ENCODE measurements around the gene LRRC49. TPM values are rescaled to one million over a fixed set of nuclear protein-coding genes. Genes with fewer than 3 reads are reported as not detected.

LRRC49 gene
- total and polyA plus RNA-seq, 2 donors, result 6.5 to 35.3 TPM

DNA sequence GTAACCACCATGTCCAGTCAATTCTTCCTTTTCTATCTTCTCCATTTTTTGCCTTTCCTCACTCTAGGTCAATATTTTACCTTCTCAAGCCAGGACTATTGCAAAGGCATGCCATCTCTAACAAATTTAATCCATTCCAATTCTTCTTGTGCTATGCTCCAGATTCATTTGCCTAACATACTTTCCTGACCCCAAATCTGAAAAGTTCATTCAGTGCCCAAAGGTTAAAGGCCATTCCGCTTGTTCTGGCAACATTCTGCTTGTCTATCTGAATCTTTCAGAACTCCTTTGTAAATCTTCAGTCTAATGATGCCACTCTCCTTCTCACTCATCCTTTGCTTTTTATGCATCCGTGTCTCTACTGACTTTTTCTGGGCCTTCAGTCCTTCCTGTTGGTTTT lies 15.9 kb upstream of the LRRC49 start:
- Histone ChIP-seq H3K4me1 (ENCODE audit: insufficient read depth) (no peaks in the 10 kb centered on the region), H3K36me3 (ENCODE audit: insufficient read depth) (no peaks in the 10 kb centered on the region), H3K4me3 (ENCODE audit: low read depth, low read length) (no peak overlapping the region), H3K27ac (ENCODE audit: low read depth) (no peak overlapping the region)
- WGBS, result 67% methylated on average over 2 of the region's 2 CpGs
- DNase-seq (ENCODE audit: extremely low spot score), result no peak

DNA sequence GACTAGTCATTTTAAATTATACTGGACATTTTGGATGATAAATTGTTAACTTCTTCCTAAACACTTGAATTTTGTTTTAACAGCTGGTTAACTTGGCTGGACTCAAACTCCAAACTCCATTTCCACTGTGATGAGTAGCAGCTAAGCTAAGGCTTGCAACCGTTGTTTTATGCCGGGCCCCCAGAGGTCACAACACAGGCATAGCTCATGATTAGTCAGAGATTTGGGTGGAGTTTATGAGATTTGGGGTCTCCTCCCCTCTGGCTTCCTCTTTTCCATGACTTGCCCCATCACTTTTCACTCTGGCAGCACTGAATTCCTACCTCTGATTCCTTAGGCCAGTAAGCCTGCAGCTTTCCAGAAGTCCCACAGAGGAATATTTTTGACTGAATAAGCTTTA lies 13.2 kb upstream of the LRRC49 start:
- Histone ChIP-seq H3K36me3 (ENCODE audit: insufficient read depth) (no peaks in the 10 kb centered on the region), H3K27ac (ENCODE audit: low read depth) (no peak overlapping the region), H3K4me1 (ENCODE audit: insufficient read depth) (no peaks in the 10 kb centered on the region), H3K4me3 (ENCODE audit: low read depth, low read length) (no peak overlapping the region)
- 44% methylated on average over 2 of the region's 2 CpGs for WGBS
- no peak for DNase-seq (ENCODE audit: extremely low spot score)

DNA sequence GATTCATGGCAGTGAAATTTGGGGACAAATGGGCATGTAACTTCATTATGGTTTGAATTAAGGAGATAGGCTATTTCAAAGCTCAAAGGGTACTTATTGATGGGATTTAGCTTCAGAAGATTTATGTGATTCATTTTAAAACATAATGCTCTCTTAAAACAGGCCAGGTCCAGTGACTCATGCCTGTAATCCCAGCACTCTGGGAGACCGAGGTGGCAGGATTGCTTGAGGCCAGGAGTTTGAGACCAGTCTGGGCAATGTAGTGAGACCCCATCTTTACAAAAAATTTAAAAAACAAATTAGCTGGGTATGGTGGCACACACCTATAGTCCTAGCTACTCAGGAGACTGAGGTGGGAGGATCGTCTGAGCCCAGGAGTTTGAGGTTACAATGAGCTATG lies 11.8 kb upstream of the LRRC49 start:
- no peaks in the 10 kb centered on the region for H3K36me3 ChIP-seq (ENCODE audit: insufficient read depth)
- DNase-seq (ENCODE audit: extremely low spot score), result no peak
- no peak overlapping the region for H3K4me3 ChIP-seq (ENCODE audit: low read depth, low read length)
- 84% methylated on average over 2 of the region's 2 CpGs for WGBS
- no peaks in the 10 kb centered on the region for H3K4me1 ChIP-seq (ENCODE audit: insufficient read depth)
- no peak overlapping the region for H3K27ac ChIP-seq (ENCODE audit: low read depth)

DNA sequence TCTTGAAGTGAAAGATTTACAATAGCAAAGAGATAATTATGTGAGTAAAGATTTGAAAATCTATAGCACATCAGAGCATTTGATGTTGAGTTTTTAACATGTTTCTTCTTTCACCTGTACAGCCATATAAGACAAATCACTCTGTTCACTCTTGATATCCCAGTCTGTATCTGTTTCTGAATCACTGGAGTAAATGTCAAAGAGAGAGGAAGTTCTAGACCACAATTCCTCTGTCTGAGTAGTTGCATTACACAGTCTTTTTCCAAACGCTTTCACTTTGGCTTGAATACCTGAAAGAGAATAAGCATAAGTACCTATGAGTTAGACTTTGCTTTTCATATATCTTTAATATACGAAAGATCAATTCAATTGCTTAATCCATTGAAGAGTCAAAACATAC lies 10.3 kb upstream of the LRRC49 start:
- Histone ChIP-seq H3K4me3 (ENCODE audit: low read depth, low read length) (no peak overlapping the region), H3K27ac (ENCODE audit: low read depth) (no peak overlapping the region), H3K36me3 (ENCODE audit: insufficient read depth) (no peaks in the 10 kb centered on the region), H3K4me1 (ENCODE audit: insufficient read depth) (no peaks in the 10 kb centered on the region)
- DNase-seq (ENCODE audit: extremely low spot score), result no peak
- WGBS, result 83% methylated on average over 2 of the region's 2 CpGs

DNA sequence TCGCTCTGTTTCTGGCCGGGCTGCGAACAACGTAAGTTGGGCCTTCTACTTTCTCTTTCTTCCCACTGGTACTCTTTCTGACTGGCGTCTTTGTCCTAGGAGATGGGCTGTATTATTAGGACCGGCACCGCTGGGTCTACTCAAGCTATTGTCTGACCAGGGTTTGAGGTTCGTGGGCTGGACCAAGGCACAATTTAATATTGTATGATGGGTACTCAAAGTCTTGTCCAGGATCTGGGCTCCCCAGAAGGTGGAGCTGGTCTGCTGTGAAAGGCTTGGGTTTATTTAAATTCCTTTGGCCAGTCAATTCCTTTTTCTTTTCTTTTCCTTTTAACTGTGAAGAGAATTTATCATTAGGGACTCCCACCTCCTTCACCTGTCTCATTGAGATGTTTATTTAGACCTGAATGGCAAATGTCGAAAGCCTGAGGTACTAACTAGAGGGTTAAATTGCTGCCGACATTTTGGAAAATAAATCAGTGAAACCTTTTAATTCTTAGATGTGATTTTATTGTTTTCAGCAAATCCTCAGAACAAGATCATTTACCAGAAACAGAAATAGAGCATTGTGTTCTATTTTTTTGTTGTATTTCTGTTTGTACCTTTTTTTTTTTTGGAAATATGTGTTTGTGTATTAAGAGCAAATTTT lies 410 bp downstream of the LRRC49 start:
- peak overlapping the region; percentile 60 for H3K27ac ChIP-seq (ENCODE audit: low read depth)
- peaks cover 2% of the 10 kb centered on the region for H3K4me1 ChIP-seq (ENCODE audit: insufficient read depth)
- no peaks in the 10 kb centered on the region for H3K36me3 ChIP-seq (ENCODE audit: insufficient read depth)
- peak overlapping the region; percentile 66 for H3K4me3 ChIP-seq (ENCODE audit: low read depth, low read length)
- 4% methylated on average over 10 of the region's 10 CpGs for WGBS
- no peak for DNase-seq (ENCODE audit: extremely low spot score)

DNA sequence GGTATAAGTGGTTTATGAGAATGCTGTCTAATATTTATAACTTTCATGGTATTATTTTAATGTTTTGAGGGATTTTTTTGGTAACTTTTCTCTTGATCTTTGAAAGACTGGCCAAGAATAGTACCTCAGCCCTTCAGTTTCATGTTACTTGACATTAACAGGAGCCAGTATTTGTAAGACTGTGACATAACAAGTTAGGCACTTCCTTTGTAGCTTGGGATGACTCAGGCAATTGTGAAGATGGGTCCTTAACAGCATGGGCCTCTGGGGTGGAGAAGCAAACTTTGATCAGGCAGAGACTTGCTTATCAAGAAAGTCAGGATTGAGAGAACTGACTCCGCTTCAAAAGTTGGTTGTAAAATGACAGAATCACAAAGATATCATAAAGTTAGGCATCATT lies 9.5 kb downstream of the LRRC49 start:
- 90% methylated on average over 1 of the region's 1 CpG for WGBS
- H3K36me3 ChIP-seq (ENCODE audit: insufficient read depth), result no peaks in the 10 kb centered on the region
- DNase-seq (ENCODE audit: extremely low spot score), result peak; percentile 11
- H3K27ac ChIP-seq (ENCODE audit: low read depth), result no peak overlapping the region
- H3K4me1 ChIP-seq (ENCODE audit: insufficient read depth), result no peaks in the 10 kb centered on the region
- no peak overlapping the region for H3K4me3 ChIP-seq (ENCODE audit: low read depth, low read length)

DNA sequence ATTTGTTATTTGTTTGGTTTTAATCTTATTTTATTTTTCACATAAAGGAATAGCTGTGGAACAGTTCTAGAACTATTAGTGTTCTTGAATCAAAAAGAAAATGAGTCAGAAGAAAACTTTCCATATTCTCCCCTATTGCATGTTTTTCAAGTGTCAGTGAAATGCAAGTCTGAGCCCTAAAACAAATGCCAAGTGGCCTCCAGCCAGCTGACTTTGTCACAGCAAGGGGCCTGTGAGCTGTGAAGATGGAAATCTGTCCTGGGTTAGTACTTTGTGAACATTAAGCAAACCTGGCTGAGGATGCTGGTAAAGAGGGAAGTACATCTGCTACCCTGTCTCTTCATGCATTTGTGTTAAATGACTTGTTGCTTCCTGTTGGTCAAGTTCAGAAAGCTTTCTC lies 14.2 kb downstream of the LRRC49 start:
- no peak for DNase-seq (ENCODE audit: extremely low spot score)
- H3K36me3 ChIP-seq (ENCODE audit: insufficient read depth), result peaks cover 2% of the 10 kb centered on the region

DNA sequence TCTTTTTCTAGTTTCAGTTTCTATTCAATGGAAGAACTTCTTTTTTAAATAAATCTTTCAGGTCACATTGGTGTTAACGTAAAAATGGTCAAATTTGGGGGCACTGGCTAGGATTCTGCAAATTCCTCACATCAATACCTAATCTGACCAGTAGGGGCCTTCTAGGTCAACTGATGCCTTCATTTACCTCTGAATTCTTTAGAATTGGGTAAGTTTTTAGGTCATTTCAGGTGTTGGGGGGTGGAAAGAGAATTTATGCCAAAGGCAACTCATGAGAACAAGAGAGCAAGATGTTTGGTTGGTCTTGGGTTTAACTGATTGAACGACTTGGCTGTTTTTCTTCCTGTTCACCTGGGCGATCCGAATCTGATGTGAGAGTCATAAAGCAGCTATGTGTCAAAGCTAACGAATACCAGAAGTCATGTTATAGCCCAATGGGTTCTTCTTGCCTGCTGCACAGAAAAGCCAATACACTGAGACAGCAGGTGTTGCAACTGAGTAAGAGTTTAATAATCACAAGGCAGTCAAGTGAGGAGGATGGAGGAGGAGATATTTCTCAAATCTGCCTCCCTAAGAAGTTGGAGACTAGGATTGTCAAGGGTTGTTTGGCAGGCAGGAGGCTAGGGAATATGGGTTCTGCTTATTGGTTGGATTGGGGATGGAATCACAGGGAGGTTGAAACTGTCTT lies 15.3 kb downstream of the LRRC49 start:
- peaks cover 2% of the 10 kb centered on the region for H3K36me3 ChIP-seq (ENCODE audit: insufficient read depth)

More for the DNA sequence above, 14.2 kb downstream of the LRRC49 start:
- no peak overlapping the region for H3K27ac ChIP-seq (ENCODE audit: low read depth)
- H3K4me3 ChIP-seq (ENCODE audit: low read depth, low read length), result no peak overlapping the region
- H3K4me1 ChIP-seq (ENCODE audit: insufficient read depth), result no peaks in the 10 kb centered on the region

DNA sequence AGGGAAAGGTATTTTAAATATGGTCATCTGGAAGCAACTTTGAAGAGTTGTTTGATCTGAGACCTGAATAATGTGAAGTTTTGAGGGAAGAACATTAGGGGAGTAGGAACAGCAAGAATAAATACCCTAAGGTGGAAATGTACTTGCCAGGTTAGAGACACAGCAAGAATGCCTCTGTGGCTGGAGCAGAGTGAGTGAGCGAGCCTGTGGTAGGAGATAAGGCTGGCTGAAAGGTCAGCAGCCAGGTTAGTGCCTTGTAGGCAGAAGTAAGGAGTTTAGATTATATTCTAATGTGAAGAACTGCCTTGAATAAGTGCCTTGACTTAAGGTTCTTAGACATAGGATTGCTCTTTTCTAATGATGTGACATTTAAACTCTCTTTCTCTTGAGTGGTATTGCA lies 18.3 kb downstream of the LRRC49 start:
- Histone ChIP-seq H3K36me3 (ENCODE audit: insufficient read depth) (peaks cover 2% of the 10 kb centered on the region), H3K27ac (ENCODE audit: low read depth) (no peak overlapping the region), H3K4me3 (ENCODE audit: low read depth, low read length) (no peak overlapping the region), H3K4me1 (ENCODE audit: insufficient read depth) (no peaks in the 10 kb centered on the region)
- DNase-seq (ENCODE audit: extremely low spot score), result no peak
- WGBS, result 94% methylated on average over 1 of the region's 1 CpG

More for the DNA sequence above, 15.3 kb downstream of the LRRC49 start:
- 96% methylated on average over 5 of the region's 5 CpGs for WGBS
- H3K27ac ChIP-seq (ENCODE audit: low read depth), result no peak overlapping the region
- no peaks in the 10 kb centered on the region for H3K4me1 ChIP-seq (ENCODE audit: insufficient read depth)
- no peak for DNase-seq (ENCODE audit: extremely low spot score)
- H3K4me3 ChIP-seq (ENCODE audit: low read depth, low read length), result no peak overlapping the region

DNA sequence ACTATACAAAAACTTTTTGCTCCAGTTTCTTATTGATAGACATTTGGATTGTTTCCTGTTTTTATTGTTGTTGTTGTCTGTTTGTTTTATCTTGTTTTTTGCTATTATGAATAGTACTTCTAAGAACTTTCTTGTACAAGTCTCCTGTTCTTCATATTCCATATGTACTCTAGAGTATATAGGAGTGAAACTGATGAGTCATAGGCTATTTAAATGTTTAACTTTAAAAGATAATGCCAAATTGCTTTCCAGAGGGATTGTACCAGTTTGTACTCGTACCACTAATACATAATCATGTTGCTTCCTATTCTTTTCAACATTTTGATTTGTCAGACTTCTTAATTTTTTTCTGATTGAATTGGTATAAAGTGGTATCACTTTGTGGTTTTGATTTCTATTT lies 19.6 kb downstream of the LRRC49 start:
- Histone ChIP-seq H3K4me1 (ENCODE audit: insufficient read depth) (no peaks in the 10 kb centered on the region), H3K4me3 (ENCODE audit: low read depth, low read length) (no peak overlapping the region), H3K27ac (ENCODE audit: low read depth) (no peak overlapping the region), H3K36me3 (ENCODE audit: insufficient read depth) (peaks cover 2% of the 10 kb centered on the region)
- WGBS, result 87% methylated on average over 1 of the region's 1 CpG
- no peak for DNase-seq (ENCODE audit: extremely low spot score)

DNA sequence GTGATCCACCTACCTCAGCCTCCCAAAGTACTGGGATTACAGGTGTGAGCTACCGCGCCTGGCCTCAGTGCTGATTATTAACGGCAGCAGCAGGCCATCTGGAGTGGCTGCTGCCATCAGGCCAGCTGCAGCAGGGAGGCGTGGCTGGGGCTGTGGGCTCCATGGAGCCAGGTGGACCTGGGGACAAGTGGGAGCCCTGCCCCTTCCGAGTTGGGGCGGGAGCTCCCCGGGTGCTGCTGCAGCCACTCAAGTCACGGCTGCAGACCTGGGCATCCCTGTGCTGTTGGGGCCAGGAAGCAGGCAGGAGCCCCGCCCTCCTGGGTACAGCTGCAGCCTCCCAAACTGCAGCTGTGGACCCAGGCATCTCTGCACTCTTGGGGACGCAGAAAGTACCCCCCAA lies 23.9 kb downstream of the LRRC49 start:
- 95% methylated on average over 10 of the region's 10 CpGs for WGBS

DNA sequence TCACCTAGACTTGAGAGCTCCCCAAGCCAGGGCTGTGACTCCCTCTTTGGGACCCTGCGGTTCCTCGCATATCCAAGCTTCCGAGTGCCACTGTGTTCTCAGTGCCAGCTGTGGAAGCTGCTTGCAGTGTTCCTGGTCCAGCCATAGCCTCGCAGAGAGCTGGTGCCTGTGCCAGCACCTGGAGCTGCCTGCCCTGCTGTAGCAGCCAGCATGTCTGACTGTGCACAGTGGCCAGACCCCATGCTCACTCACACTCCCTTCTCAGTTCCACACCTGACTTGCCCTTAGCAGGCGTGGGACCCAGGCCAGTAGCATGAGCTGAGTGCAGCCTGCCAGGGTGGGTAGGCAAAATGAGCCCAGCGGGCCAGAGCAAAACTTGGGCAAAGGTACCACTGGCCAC lies 25.3 kb downstream of the LRRC49 start:
- no peaks in the 10 kb centered on the region for H3K36me3 ChIP-seq (ENCODE audit: insufficient read depth)
- no peaks in the 10 kb centered on the region for H3K4me1 ChIP-seq (ENCODE audit: insufficient read depth)
- no peak overlapping the region for H3K27ac ChIP-seq (ENCODE audit: low read depth)
- H3K4me3 ChIP-seq (ENCODE audit: low read depth, low read length), result no peak overlapping the region
- 98% methylated on average over 6 of the region's 6 CpGs for WGBS
- DNase-seq (ENCODE audit: extremely low spot score), result no peak

More for the DNA sequence above, 23.9 kb downstream of the LRRC49 start:
- H3K4me3 ChIP-seq (ENCODE audit: low read depth, low read length), result no peak overlapping the region
- DNase-seq (ENCODE audit: extremely low spot score), result no peak
- H3K27ac ChIP-seq (ENCODE audit: low read depth), result no peak overlapping the region
- H3K36me3 ChIP-seq (ENCODE audit: insufficient read depth), result no peaks in the 10 kb centered on the region
- no peaks in the 10 kb centered on the region for H3K4me1 ChIP-seq (ENCODE audit: insufficient read depth)

DNA sequence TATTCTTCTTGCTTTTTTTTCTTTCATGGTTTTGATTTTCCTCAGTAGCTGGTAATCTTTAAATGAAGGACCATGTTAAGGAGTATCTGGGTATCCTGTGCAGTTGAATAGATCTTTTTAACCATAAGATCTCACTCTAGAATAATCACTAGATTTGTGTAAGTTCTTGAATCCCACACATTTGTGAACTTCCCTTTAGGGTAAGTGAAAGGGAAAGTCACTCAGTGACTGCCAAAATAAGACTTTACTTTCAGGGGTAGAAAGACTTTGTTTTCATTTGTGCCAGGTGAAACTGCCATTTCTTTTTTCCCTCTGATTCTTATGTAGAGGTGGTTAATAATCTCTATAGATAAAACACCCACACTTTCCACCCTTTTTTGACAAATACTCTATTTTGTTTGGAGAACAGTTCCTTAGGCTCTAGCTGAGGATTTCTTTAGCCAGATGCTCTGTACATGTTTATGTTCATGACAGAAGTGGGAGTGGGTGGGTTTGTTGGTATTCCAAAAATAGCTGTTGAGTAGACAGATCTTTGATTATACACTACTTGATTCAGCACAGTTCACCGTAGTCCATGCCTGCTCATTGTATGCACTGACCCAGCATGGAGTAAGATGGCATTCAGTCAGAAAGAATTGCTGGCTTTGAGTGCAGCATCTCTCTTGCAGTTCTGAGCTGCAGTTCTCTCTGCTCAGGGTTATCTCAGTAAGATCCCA lies 28.5 kb downstream of the LRRC49 start:
- Histone ChIP-seq H3K4me1 (ENCODE audit: insufficient read depth) (no peaks in the 10 kb centered on the region), H3K36me3 (ENCODE audit: insufficient read depth) (no peaks in the 10 kb centered on the region), H3K27ac (ENCODE audit: low read depth) (no peak overlapping the region), H3K4me3 (ENCODE audit: low read depth, low read length) (no peak overlapping the region)
- DNase-seq (ENCODE audit: extremely low spot score), result no peak
- WGBS, result 26% methylated on average over 1 of the region's 1 CpG

DNA sequence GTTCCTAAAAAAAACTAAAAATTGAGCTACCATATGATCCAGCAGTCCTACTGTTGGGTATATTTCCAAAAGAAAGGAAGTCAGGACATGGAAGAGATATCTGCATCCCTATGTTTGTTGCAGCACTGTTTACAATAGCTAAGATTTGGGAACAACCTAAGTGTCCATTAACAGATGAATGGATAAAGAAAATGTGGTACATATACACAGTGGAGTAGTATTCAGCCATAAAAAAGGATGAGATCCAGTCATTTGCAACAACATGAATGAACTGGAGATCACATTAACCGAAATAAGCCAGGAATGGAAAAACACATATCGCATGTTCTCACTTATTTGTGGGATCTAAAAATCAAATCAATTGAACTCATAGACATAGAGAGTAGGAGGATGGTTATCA lies 29.5 kb downstream of the LRRC49 start:
- no peak for DNase-seq (ENCODE audit: extremely low spot score)
- Histone ChIP-seq H3K4me1 (ENCODE audit: insufficient read depth) (no peaks in the 10 kb centered on the region), H3K36me3 (ENCODE audit: insufficient read depth) (no peaks in the 10 kb centered on the region), H3K27ac (ENCODE audit: low read depth) (no peak overlapping the region), H3K4me3 (ENCODE audit: low read depth, low read length) (no peak overlapping the region)
- WGBS, result 100% methylated on average over 2 of the region's 2 CpGs
